Hematopoietic multipotent progenitor cell treated with erythropoietin and hydrocortisone succinate and interleukin-3 and kit ligand, for 4 days (in vitro differentiated cells): ENCODE results near the gene BTBD10.

Experiments used
- DNase-seq: peaks from one replicate; pipeline ENCODE4 v3.0.0-alpha.2; 2015

BTBD10 gene

GRCh38 chr11:13462901-13463778 is at the start of gene BTBD10:
Gene BTBD10 (minus strand): TSS chr11:13463222. CDS start chr11:13445124, 18,098 bp downstream.
- DNase-seq: peak; percentile 98

GRCh38 chr11:13503393-13503792 is 40.4 kb upstream of the BTBD10 start:
- DNase-seq: no peak

GRCh38 chr11:13502492-13502891 is 39.5 kb upstream of the BTBD10 start:
- DNase-seq: no peak

- no peak for DNase-seq
Observed at GRCh38 chr11:13495929-13496328, 32.9 kb upstream of the BTBD10 start, which contains the start of gene PTH. Gene PTH (minus strand): TSS chr11:13495997. CDS start chr11:13492855, 3,142 bp downstream.

- no peak for DNase-seq
Observed at GRCh38 chr11:13494051-13494450, 31.0 kb upstream of the BTBD10 start.

- DNase-seq: peak; percentile 44
Observed at GRCh38 chr11:13487661-13488030, 24.6 kb upstream of the BTBD10 start.

GRCh38 chr11:13486926-13487660 is 24.1 kb upstream of the BTBD10 start:
- DNase-seq: peak; percentile 75

GRCh38 chr11:13480198-13480597 is 17.2 kb upstream of the BTBD10 start:
- DNase-seq: no peak

GRCh38 chr11:13479688-13480087 is 16.7 kb upstream of the BTBD10 start:
- DNase-seq: no peak

- DNase-seq: no peak
Observed at GRCh38 chr11:13475091-13475490, 12.1 kb upstream of the BTBD10 start.

- DNase-seq: no peak
Observed at GRCh38 chr11:13473013-13473722, 10.1 kb upstream of the BTBD10 start.

GRCh38 chr11:13468750-13469149 is 5.7 kb upstream of the BTBD10 start:
- DNase-seq: no peak

- peak; percentile 51 for DNase-seq
Observed at GRCh38 chr11:13465909-13466371, 2.9 kb upstream of the BTBD10 start.

- no peak for DNase-seq
Observed at GRCh38 chr11:13463779-13464290, 813 bp upstream of the BTBD10 start.

GRCh38 chr11:13462311-13462900 is 616 bp downstream of the BTBD10 start:
- peak; percentile 70 for DNase-seq

GRCh38 chr11:13461291-13461690 is 1.7 kb downstream of the BTBD10 start:
- no peak for DNase-seq

GRCh38 chr11:13450832-13451397 is 12.1 kb downstream of the BTBD10 start:
- no peak for DNase-seq

GRCh38 chr11:13449522-13449921 is 13.5 kb downstream of the BTBD10 start:
- DNase-seq: no peak

- peak; percentile 70 for DNase-seq
Observed at GRCh38 chr11:13448876-13449275, 14.1 kb downstream of the BTBD10 start.

GRCh38 chr11:13446444-13446843 is 16.6 kb downstream of the BTBD10 start:
- no peak for DNase-seq

GRCh38 chr11:13445588-13445987 is 17.4 kb downstream of the BTBD10 start:
- DNase-seq: no peak
